ENCODE measurements around the gene HIPK4. TPM values are rescaled to one million over a fixed set of nuclear protein-coding genes. Genes with fewer than 3 reads are reported as not detected.

Gene HIPK4
- total and polyA plus RNA-seq, 4 donors = 0.02 to 0.17 TPM; not detected in 2

- Histone ChIP-seq H3K4me1 (ENCODE audit: control insufficient read depth in 4 of 4, insufficient read depth in 4 of 4, low read length in 3 of 4) (no peaks in the 10 kb centered on the region), H3K27me3 (ENCODE audit: control insufficient read depth in 4 of 4, insufficient read depth in 4 of 4, low read length in 3 of 4) (no peaks in the 10 kb centered on the region), H3K27ac (ENCODE audit: low read depth in 1 of 2, low read length in 2 of 2) (no peak overlapping the region), H3K36me3 (ENCODE audit: control insufficient read depth in 4 of 4, insufficient read depth in 3 of 4, low read depth in 1 of 4, low read length in 3 of 4) (peaks cover 2 to 34% (median 11%) of the 10 kb centered on the region in 4 donors), H3K9ac (ENCODE audit: low read depth in 1 of 2, low read length in 2 of 2) (no peak overlapping the region), H3K9me3 (ENCODE audit: control insufficient read depth in 4 of 4, low read length in 3 of 4) (no peaks in the 10 kb centered on the region), H3K4me3 (ENCODE audit: low read depth in 1 of 3, low read length in 3 of 3) (no peak overlapping the region)
- TF ChIP-seq NR2F2 (IDR thresholded peaks at IDR 0.05) (no peak), YY1 (IDR thresholded peaks at IDR 0.05) (no peak), EGR1 (IDR thresholded peaks at IDR 0.05; ENCODE audit: low read depth in 2 of 2) (no peak), ZBTB33 (IDR thresholded peaks at IDR 0.05) (no peak), RXRA (IDR thresholded peaks at IDR 0.05) (no peak), FOXA2 (IDR thresholded peaks at IDR 0.05) (no peak), REST (IDR thresholded peaks at IDR 0.05) (no peak), FOXA1 (IDR thresholded peaks at IDR 0.05) (no peak), ATF3 (IDR thresholded peaks at IDR 0.05) (no peak), MAX (IDR thresholded peaks at IDR 0.05) (no peak), HNF4G (IDR thresholded peaks at IDR 0.05) (no peak), TAF1 (conservative IDR thresholded peaks at IDR 0.05) (no peak)
- WGBS = 93% methylated on average over 2 of the region's 2 CpGs
- DNase-seq (ENCODE audit: low spot score) = no peak
Observed at GRCh38 chr19:40378509-40378908, 11.5 kb downstream of the HIPK4 start.

GRCh38 chr19:40377876-40378385, 12.1 kb downstream of the HIPK4 start:
- no peak for DNase-seq (ENCODE audit: low spot score)
- Histone ChIP-seq H3K9me3 (ENCODE audit: control insufficient read depth in 4 of 4, low read length in 3 of 4) (no peaks in the 10 kb centered on the region), H3K9ac (ENCODE audit: low read depth in 1 of 2, low read length in 2 of 2) (no peak overlapping the region), H3K27ac (ENCODE audit: low read depth in 1 of 2, low read length in 2 of 2) (no peak overlapping the region), H3K4me1 (ENCODE audit: control insufficient read depth in 4 of 4, insufficient read depth in 4 of 4, low read length in 3 of 4) (no peaks in the 10 kb centered on the region), H3K4me3 (ENCODE audit: low read depth in 1 of 3, low read length in 3 of 3) (no peak overlapping the region), H3K27me3 (ENCODE audit: control insufficient read depth in 4 of 4, insufficient read depth in 4 of 4, low read length in 3 of 4) (no peaks in the 10 kb centered on the region), H3K36me3 (ENCODE audit: control insufficient read depth in 4 of 4, insufficient read depth in 3 of 4, low read depth in 1 of 4, low read length in 3 of 4) (peaks cover 3 to 38% (median 11%) of the 10 kb centered on the region in 4 donors)
- WGBS = 91% methylated on average over 25 of the region's 25 CpGs
- TF ChIP-seq HNF4G (IDR thresholded peaks at IDR 0.05) (no peak), HNF4A (conservative IDR thresholded peaks at IDR 0.05) (no peak), ZBTB33 (IDR thresholded peaks at IDR 0.05) (no peak), RXRA (IDR thresholded peaks at IDR 0.05) (no peak), SP1 (IDR thresholded peaks at IDR 0.05) (no peak), TAF1 (conservative IDR thresholded peaks at IDR 0.05) (no peak), YY1 (IDR thresholded peaks at IDR 0.05) (no peak), FOXA1 (IDR thresholded peaks at IDR 0.05) (no peak), ATF3 (IDR thresholded peaks at IDR 0.05) (no peak), REST (IDR thresholded peaks at IDR 0.05) (no peak), GABPA (IDR thresholded peaks at IDR 0.05 in 1 of 2, conservative IDR thresholded peaks at IDR 0.05 in 1 of 2) (no peak), EGR1 (IDR thresholded peaks at IDR 0.05; ENCODE audit: low read depth in 2 of 2) (no peak), MAX (IDR thresholded peaks at IDR 0.05) (no peak), RAD21 (IDR thresholded peaks at IDR 0.05) (no peak), NR2F2 (IDR thresholded peaks at IDR 0.05) (no peak), FOXA2 (IDR thresholded peaks at IDR 0.05) (no peak)

Data from liver (tissue), 9 donors.